Activated gamma-delta T cell (primary cell): ENCODE results near the gene GALNS.
"Not testable (repeated sequence)": the region's sequence is repeated elsewhere in the genome, so short reads cannot be mapped to it uniquely, and the experiment has no call there.

ENCODE experiments used
- DNase-seq: peaks from one replicate; lab custom pipeline; 2025; lab: John Stamatoyannopoulos, UW

Gene GALNS

DNA sequence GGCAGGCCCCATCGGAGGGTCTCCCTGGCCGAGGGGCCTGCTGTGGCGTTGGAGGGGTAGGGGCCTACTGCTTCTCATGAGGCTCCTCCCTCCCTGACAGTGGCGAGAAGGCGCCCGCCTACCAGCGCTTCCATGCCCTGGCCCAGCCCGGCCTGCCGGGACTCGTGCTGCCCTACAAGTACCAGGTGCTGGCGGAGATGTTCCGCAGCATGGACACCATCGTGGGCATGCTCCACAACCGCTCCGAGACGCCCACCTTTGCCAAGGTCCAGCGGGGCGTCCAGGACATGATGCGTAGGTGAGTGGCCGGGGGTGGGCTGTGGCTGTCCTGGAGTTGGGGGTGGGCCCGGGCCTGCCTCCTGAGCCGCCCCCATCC is 51.4 kb downstream of the GALNS start:
- no peak for DNase-seq

DNA sequence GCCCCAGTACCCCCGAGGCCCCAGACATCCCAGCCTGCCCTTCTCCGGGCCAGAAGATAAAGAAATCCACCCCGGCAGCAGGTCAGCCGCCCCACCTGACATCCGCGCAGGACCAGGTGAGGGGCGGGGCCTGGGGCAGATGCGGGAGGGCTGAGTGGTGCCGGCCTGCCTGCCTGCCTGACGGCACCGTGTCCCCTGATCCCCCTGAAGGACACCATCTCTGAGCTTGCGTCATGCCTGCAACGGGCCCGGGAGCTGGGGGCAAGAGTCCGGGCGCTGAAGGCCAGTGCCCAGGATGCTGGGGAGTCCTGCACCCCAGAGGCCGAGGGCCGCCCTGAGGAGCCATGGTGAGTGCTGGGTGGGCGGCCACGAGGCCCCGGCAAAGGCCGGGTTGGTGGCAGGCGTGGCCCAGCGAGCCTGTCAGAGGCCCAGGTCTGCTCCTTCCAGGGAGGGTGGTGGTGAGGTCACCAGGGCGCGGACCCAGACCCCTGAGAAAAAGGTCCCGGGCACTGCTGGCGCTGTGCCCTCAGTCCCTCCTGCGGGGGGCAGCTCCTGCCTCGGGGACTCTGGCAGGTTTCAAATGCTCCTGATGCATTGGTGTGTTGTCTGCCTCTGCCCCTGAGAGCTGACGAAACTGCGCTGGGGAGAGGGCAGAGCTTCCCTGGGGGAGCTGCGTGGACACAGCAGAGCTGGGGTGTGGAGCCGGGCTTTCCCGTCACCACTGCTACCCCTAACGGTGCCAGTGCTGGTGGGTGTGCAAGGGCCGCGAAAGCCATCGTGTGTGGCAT is 52.0 kb downstream of the GALNS start:
- no peak for DNase-seq

DNA sequence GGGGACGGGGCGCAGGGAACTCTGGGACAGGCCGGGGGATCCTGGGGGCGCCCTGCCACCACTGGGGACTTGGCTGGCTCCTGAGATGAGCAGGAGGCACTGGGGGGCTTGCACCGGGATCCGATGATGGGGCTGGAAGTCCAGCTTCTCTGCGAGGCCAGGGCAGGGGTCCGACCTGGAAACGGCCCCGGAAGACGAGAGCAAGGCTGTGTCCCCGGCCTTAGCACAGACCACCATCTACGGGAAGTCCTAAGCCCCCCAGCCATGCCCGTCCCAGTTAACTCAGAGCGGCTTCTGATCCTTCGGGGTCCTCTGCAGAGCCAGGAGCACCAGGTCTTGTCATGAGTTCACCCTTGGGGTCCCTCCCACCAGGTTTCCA is 52.6 kb downstream of the GALNS start:
- DNase-seq = no peak

DNA sequence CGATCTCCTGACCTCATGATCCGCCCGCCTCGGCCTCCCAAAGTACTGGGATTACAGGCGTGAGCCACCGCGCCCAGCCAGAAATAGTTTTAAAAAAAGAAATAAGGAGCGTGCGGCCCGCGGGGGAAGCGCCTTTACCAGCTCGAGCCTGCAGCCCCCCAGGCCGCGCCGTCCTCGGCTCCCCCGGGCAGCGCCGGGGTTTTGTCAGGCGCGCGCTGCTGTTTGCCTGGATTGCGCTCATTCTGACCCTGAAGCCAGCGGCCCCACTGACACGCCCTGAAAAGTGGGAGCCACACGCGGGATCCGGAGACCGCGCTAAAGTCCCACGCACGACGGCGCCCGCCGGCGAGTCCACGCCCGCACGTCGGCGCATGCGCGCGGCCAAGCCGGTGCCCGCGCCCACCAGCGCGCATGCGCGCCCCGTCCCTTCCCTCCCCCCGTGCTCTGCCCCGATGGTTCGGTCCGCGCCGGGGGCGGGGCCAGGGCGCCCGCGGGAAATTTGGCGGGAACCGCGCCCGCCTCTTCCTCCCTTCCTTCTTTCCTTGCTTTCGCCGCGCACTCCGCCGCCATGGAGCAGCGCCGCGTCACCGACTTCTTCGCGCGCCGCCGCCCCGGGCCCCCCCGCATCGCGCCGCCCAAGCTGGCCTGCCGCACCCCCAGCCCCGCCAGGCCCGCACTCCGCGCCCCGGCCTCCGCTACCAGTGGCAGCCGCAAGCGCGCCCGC is 53.3 kb downstream of the GALNS start, which contains the start of gene CDT1:
Gene CDT1 (plus strand): TSS at position 526 of the 724 bp plus-strand sequence. CDS start 43 bp downstream, at position 569.
- DNase-seq = peak; percentile 76

DNA sequence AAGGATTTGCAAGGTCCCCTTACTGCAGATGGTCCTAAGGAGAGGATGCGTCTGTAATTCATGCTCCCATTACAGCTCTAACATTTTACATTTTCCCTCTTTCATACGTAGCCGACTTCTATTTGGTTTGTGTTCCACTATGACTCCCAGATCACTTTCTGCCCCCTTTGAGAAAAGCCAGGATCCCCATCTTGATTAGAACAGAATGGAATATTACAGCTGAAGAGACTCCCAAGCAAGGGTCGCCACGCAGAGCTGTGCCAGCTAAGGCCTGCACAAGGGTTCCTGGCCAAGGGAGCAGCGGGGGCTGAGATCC is 56.5 kb downstream of the GALNS start:
- no peak for DNase-seq

DNA sequence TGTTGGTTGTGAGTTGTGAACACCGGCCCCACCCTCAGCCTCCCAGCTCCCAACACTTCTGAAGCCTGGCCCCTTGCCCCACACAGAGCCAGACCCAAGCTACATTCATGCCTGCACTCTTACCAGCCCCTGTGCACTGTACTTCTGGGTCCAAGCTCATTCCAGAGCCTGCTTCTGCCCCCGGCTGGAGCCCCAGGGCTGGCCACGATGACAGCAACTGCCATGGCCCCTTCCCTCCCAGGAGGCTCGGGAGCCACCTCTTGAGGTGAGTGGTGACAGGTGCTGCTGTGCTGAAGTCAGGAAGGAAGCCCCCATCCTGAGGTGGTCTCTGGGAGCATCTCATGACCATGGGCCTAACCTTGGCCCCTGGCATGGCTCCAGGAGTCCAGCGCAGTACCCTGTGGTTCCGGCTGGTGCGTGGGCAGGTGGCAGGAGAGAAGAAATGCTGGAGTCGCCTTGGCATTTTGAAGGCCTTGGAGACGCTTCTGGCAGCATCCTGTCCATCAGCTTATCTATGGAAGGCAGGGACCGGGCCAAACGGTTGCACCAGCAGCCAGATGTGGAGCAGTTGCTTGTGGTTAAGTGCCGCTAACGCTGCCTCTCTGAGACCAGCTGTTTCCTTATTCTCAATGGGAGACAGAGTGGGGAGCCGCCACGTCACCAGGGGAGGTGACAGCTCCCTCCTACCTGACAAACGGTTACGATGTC is 57.0 kb downstream of the GALNS start:
- DNase-seq = no peak

DNA sequence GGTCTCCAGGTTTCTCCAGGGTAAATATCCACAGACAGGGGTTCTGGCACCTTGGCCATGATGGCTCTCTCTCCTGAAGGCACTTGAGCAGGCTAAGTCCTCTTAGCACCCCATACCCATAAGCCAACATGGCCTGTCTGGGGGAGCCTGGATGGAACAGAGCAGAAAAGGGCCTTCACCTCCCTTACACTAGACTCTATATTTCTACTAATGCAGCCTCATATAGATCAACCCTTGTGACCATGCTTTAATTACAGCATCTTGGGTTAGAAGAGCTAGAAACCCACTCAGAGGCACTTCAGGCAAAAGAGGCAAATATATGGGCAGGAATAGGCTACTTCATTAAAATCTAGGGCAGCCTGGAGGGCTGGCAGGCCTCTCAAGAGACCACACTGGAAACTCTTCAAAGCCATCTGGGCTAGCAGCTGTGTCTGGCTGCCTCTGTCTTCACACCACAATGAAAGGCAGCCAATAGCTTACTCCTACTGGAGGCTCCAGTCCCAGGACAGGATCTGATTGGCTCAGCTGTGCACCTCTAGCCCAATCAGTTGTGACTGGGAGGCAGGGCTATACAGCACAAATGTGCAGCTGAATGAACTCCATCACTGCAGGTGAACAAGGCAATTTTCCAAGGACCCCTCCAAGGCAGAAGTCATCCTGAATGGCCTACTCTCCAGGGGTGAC is 57.8 kb downstream of the GALNS start:
- no peak for DNase-seq

DNA sequence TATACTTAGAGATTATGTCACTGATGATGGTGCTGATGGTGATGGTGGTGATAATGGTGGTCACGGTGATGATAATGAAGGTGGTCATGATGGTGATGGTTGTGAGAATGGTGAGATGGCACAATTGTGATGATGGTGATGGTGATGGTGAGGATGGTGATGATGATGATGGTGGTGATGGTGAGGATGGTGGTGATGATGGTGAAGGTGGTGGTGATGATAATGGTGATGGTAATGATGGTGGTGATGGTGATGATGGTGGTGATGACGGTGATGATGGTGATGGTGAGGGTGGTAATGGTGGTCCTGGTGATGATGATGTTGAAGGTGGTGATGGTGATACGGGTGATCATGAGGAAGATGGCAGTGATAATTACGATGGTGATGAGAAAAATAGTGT is 58.7 kb downstream of the GALNS start:
- no peak for DNase-seq

DNA sequence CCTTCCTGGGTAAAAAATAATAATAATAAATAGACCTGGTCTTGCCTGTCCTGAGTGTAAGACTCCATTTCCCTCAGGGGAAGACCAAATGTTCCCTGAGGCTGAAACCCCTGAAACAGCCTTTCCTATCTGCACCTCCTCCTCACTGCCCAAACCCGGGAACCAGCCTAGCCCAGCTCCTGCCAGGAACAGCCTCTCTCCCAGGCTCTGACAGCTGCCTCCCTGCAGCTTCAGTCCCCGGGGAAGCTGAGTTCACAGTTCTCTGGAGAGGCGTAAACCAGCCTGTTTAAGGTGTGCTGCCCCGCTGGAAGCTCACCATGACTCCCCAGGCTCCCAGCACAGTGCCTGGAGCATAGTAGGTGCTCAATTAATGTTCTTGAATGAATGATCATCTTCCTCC is 60.5 kb downstream of the GALNS start:
- no peak for DNase-seq

DNA sequence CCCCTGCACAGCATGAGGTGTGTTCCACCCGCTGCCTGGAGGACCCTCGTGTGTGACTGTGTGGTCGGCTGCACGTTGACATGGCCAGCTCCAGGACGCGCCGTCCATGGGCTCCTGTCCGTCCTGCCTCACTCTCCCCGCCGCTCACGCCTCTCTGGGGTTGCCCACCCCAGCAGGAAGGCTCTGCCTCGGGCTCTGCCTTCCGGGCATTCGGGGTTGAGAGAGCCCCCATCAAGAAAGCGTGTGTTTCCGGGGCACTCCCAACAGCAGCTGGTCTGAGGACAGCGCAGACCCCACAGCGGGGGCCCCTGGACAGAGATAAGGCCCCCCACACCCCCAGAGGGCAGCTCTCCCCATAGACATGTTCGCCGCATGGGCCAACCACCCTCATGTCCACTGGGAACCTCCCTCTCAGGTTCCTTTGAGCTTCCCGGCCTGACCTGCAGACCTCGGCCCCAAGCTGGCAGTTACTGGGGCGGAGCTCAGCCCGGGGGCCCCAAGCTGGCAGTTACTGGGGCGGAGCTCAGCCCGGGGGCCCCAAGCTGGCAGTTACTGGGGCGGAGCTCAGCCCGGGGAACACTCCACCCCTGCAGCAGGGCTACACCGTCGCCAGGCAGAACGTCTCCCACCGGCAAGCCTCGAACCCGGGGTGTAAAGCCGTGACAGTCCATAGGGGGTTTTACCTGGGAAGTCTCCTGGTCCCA is 63.3 kb downstream of the GALNS start:
- DNase-seq = no peak

DNA sequence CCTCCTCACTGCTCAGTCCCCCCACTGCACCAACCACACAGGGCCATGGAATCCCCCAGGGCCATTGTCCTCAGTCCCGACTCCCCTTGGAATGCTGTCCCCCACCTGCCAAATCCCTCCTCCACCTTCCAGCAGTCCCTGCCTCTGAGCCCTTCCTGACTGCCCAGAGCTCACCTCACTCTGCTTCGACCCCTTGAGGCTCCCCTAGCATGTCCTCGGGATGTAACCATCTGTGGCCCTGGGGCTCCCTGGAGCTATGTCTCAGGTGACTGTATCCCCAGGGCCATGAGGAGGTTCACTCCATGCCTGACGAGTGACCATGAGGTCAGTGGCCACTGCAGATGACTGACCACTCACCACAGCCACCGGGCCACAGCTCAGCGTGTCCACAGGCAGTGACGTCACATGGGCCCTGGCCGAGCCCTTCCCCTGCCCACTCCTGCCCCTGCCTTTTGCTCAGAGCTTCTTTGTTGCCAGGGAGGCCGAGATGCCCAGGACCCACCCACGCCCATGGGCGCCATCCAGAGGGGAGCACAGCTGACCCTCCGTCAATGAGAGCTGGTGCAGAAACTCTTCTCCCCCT is 64.0 kb downstream of the GALNS start:
- no peak for DNase-seq

DNA sequence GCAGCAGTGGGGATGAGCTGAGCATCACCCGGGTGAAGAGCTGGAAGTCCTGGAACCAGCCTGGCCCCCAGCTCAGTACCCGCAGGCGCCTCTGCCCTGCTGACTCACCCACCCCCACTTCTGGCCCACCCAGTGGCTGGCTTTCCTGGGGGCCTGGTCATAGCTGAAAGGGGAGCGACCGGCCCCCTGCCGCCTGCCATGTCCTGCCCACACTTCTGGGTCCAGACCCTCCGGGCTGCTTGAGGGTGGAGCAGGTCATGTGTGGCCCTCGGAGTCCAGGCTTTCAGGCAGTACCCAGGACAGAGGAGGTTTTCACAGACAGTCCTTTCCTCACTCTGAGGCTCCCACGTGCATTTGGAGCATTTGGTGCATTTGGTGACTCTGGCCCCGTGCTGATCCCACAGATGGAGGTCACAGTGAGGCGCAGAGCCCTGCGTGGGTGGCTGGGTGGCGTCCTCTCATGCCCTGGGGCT is 64.6 kb downstream of the GALNS start:
- DNase-seq = no peak

DNA sequence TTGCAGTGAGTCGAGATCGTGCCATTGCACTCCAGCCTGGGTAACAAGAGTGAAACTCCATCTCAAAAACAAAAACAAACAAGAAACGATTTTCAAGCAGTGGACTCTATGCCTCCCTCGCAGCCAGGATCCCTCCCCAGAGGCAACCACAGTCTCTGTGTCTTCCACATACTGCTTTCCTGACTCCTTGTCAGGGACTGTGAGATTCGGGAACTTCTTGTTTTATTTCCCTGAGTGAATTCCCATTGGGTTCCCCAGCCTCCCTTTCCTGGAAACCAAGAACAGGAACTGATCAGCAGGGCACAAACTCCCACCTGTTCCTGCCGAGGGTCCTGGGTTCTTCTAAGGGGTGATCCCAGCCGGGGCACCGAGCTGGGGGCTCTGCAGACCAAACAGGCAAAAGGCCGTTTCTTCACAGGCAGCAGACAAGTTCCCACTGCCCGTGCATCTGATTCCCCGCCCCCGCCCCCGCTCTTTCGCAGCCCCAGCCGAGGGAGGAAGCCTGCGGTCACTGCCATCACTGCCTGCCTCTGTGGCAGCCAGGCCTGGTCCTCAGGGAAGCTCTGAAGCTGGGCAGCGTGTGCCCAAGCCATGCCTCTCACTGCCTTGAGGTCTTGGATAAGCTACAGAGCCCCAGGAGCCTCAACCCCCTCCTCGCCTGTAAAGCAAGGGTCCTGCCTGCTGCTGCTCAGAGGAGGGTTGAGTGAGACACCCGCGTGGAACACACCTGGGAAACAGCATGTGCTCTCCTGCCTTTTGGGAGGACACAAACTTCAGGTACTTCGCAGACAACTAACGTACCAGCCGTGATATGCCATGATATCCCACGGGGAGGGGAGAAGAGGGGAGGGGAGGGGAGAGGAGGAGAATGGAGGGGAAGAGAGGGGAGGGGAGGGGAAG is 66.2 kb downstream of the GALNS start:
- DNase-seq = peak; percentile 47

DNA sequence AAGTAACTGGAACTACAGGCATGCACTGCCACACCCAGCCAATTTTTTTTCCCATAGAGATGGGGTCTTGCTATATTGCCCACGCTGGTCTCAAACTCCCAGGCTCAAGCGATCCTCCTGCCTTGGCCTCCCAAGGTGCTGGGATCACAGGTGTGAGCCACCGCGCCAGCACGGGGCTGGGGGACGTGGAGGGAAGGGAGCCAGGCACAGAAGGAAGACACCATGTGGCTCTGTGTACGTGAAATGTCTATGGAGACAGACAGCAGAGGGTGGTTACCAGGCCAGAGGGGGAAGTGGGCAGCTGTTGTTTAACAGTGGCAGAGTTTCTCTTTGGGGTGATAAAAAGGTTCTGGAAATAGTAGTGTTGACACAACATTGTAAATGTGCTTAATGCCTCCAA is 67.2 kb downstream of the GALNS start:
- DNase-seq = no peak

DNA sequence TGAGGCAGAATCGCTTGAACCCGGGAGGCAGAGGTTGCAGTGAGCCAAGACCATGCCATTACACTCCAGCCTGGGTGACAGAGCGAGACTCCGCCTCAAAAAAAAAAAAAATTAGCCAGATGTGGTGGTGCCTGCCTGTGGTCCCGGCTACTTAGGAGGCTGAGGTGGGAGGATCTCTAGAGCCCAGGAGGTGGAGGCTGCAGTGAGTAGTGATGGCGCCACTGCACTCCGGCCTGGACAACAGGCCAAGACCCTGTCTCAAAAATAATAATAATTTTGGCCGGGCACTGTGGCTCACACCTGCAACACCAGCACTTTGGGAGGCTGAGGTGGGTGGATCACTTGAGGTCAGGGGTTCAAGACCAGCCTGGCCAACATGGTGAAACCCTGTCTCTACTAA is 68.0 kb downstream of the GALNS start:
- not testable (repeated sequence) for DNase-seq

DNA sequence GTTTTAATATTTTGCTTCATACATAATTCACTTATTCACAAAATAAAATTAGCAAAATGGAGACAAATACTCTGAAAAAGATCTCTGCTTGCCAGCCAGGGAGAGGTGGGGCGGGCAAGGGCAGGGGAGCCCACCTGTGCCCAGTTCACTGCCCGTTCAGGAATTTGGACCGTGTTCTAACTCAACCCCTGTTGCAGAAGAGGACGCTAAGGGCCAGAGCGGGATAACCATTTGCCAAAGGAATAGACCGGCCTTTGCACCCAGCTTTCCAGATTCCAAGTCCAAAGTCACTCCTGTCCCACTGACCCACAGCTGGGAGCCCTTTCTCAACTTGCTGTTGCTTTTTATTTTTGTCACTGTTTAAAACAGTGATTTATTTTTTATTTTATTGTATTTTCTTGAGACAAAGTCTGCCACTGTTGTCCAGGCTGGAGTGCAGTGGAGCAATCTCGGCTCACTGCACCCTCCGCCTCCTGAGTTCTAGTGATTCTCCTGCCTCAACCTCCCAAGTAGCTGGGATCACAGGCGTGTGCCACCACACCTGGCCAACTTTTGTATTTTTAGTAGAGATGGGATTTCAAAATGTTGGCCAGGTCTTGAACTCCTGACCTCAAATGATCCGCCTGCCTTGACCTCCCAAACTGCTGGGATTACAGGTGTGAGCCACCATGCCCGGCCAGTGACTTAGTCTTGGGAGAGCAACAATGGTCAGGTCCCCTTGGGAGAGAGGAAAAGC is 69.0 kb downstream of the GALNS start:
- no peak for DNase-seq

DNA sequence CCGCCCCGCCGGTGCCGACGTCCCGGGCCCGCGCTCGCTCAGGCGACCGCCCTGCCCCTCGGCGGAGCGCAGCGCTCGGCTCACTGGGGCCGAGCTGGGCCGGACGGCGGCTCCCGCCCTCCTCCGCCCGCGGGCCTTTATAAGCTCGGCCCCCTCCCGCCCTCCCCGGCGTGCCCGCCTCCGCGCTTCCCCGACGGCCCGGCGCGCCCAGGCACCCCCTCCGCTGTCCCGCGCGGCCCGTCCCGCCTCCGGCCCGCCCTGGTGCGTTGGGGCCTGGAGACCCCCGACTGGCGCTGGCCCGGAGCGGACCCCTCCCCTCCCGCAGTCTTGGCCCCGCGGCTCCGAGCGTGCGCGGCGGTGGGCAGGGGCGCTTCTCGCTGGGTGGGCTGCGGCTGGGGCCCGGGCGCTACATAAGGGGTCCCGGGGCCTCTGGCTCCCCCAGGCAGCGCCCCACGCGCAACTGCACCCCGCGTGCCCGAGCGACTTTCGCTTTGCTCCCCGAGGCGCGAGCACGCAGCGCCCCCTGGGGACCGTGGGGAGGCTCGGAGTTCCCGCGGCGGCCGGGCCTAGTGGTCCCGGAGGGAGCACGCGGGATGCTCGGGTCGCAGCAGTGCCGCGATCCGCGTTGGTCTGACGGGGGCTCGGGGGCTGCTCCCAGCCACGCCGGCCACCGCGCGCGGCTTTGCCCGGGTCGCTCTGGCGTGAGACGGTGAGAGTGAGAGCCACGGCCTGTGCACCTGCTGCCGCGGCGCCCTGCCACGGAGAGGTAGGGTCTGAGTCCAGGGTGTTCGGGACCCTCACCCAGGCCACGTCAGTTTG is 71.4 kb downstream of the GALNS start, which contains the start of gene PIEZO1:
Gene PIEZO1 (minus strand): TSS at position 115 of the 819 bp plus-strand sequence. CDS start 256 bp downstream, outside the sequence.
- peak; percentile 72 for DNase-seq

DNA sequence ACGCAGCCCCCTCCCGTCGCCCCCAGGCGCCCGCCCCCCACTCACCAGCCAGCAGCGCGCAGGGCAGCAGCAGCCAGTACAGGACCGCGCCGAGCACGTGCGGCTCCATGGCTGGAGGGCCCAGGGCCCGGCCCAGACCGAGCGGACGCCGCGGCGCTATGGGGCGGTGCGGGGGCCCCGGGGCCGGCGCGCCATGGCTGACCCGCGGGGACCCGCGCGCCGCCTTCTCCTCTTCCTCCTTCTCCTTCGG is 72.0 kb downstream of the GALNS start:
- no peak for DNase-seq
